ENCODE data around the gene MYO10. TPM values are rescaled to one million over a fixed set of nuclear protein-coding genes. Genes with fewer than 3 reads are reported as not detected.

MYO10 gene
- total RNA-seq, 2 experiments from 2014 or later: 0.23 TPM; not detected in 1

- ChIA-PET POLR2A (no interaction called here), CTCF (no interaction called here)
Observed at GRCh38 chr5:16812911-16813310, 123.2 kb downstream of the MYO10 start.

GRCh38 chr5:16812448-16812847 lies 123.6 kb downstream of the MYO10 start:
- no peaks in the 10 kb centered on the region for H3K36me3 Mint-ChIP-seq (ENCODE audit: low read depth)
- H3K27me3 Mint-ChIP-seq: no peaks in the 10 kb centered on the region
- H3K4me3 Mint-ChIP-seq: no peak overlapping the region
- CTCF ChIA-PET: no interaction called here
- POLR2A ChIA-PET: no interaction called here
- no peaks in the 10 kb centered on the region for H3K4me1 Mint-ChIP-seq
- DNase-seq: no peak
- no peak overlapping the region for H3K27ac Mint-ChIP-seq
- no peaks in the 10 kb centered on the region for H3K9me3 Mint-ChIP-seq

More at GRCh38 chr5:16812911-16813310, 123.2 kb downstream of the MYO10 start:
- no peak for DNase-seq
- no peaks in the 10 kb centered on the region for H3K4me1 Mint-ChIP-seq
- H3K9me3 Mint-ChIP-seq: no peaks in the 10 kb centered on the region
- no peaks in the 10 kb centered on the region for H3K36me3 Mint-ChIP-seq (ENCODE audit: low read depth)
- H3K4me3 Mint-ChIP-seq: no peak overlapping the region
- H3K27ac Mint-ChIP-seq: no peak overlapping the region
- no peaks in the 10 kb centered on the region for H3K27me3 Mint-ChIP-seq

- Mint-ChIP-seq H3K27me3 (no peaks in the 10 kb centered on the region), H3K9me3 (no peaks in the 10 kb centered on the region), H3K4me1 (no peaks in the 10 kb centered on the region), H3K36me3 (ENCODE audit: low read depth) (no peaks in the 10 kb centered on the region), H3K4me3 (no peak overlapping the region), H3K27ac (no peak overlapping the region)
- DNase-seq: no peak
- ChIA-PET POLR2A (no interaction called here), CTCF (no interaction called here)
Observed at GRCh38 chr5:16810208-16810854, 125.8 kb downstream of the MYO10 start.

GRCh38 chr5:16809395-16810207 lies 126.5 kb downstream of the MYO10 start:
- no peaks in the 10 kb centered on the region for H3K27me3 Mint-ChIP-seq
- H3K36me3 Mint-ChIP-seq (ENCODE audit: low read depth): no peaks in the 10 kb centered on the region
- H3K4me1 Mint-ChIP-seq: no peaks in the 10 kb centered on the region
- DNase-seq: no peak
- POLR2A ChIA-PET: no interaction called here
- no peak overlapping the region for H3K27ac Mint-ChIP-seq
- no peak overlapping the region for H3K4me3 Mint-ChIP-seq
- H3K9me3 Mint-ChIP-seq: no peaks in the 10 kb centered on the region
- CTCF ChIA-PET: no interaction called here

GRCh38 chr5:16809010-16809394 lies 127.1 kb downstream of the MYO10 start:
- POLR2A ChIA-PET: no interaction called here
- CTCF ChIA-PET: no interaction called here
- no peak for DNase-seq
- no peaks in the 10 kb centered on the region for H3K4me1 Mint-ChIP-seq
- H3K27ac Mint-ChIP-seq: no peak overlapping the region
- H3K4me3 Mint-ChIP-seq: no peak overlapping the region
- no peaks in the 10 kb centered on the region for H3K36me3 Mint-ChIP-seq (ENCODE audit: low read depth)
- no peaks in the 10 kb centered on the region for H3K27me3 Mint-ChIP-seq
- H3K9me3 Mint-ChIP-seq: no peaks in the 10 kb centered on the region

- Mint-ChIP-seq H3K4me3 (no peak overlapping the region), H3K36me3 (ENCODE audit: low read depth) (no peaks in the 10 kb centered on the region), H3K4me1 (no peaks in the 10 kb centered on the region), H3K27me3 (no peaks in the 10 kb centered on the region), H3K27ac (no peak overlapping the region), H3K9me3 (no peaks in the 10 kb centered on the region)
- POLR2A ChIA-PET: no interaction called here
- DNase-seq: no peak
- CTCF ChIA-PET: no interaction called here
Observed at GRCh38 chr5:16808021-16808420, 128.1 kb downstream of the MYO10 start.

GRCh38 chr5:16807547-16807864 lies 128.6 kb downstream of the MYO10 start:
- ChIA-PET POLR2A (no interaction called here), CTCF (no interaction called here)
- Mint-ChIP-seq H3K36me3 (ENCODE audit: low read depth) (no peaks in the 10 kb centered on the region), H3K4me3 (no peak overlapping the region), H3K27me3 (no peaks in the 10 kb centered on the region), H3K27ac (no peak overlapping the region), H3K9me3 (no peaks in the 10 kb centered on the region), H3K4me1 (no peaks in the 10 kb centered on the region)
- no peak for DNase-seq

- CTCF ChIA-PET: no interaction called here
Observed at GRCh38 chr5:16806711-16807546, 129.2 kb downstream of the MYO10 start.

GRCh38 chr5:16805486-16805885 lies 130.6 kb downstream of the MYO10 start:
- Mint-ChIP-seq H3K4me1 (no peaks in the 10 kb centered on the region), H3K27me3 (no peaks in the 10 kb centered on the region), H3K27ac (no peak overlapping the region), H3K4me3 (no peak overlapping the region), H3K36me3 (ENCODE audit: low read depth) (no peaks in the 10 kb centered on the region), H3K9me3 (no peaks in the 10 kb centered on the region)
- no peak for DNase-seq
- CTCF ChIA-PET: no interaction called here
- POLR2A ChIA-PET: no interaction called here

More at GRCh38 chr5:16806711-16807546, 129.2 kb downstream of the MYO10 start:
- no peak overlapping the region for H3K4me3 Mint-ChIP-seq
- POLR2A ChIA-PET: no interaction called here
- no peaks in the 10 kb centered on the region for H3K9me3 Mint-ChIP-seq
- no peaks in the 10 kb centered on the region for H3K36me3 Mint-ChIP-seq (ENCODE audit: low read depth)
- no peaks in the 10 kb centered on the region for H3K4me1 Mint-ChIP-seq
- no peaks in the 10 kb centered on the region for H3K27me3 Mint-ChIP-seq
- DNase-seq: no peak
- no peak overlapping the region for H3K27ac Mint-ChIP-seq

- no peaks in the 10 kb centered on the region for H3K27me3 Mint-ChIP-seq
- ChIA-PET CTCF (no interaction called here), POLR2A (no interaction called here)
- no peaks in the 10 kb centered on the region for H3K36me3 Mint-ChIP-seq (ENCODE audit: low read depth)
- no peak overlapping the region for H3K4me3 Mint-ChIP-seq
- no peaks in the 10 kb centered on the region for H3K4me1 Mint-ChIP-seq
- H3K9me3 Mint-ChIP-seq: no peaks in the 10 kb centered on the region
- DNase-seq: no peak
- no peak overlapping the region for H3K27ac Mint-ChIP-seq
Observed at GRCh38 chr5:16803831-16804230, 132.3 kb downstream of the MYO10 start.

- Mint-ChIP-seq H3K27me3 (no peaks in the 10 kb centered on the region), H3K36me3 (ENCODE audit: low read depth) (no peaks in the 10 kb centered on the region), H3K4me1 (no peaks in the 10 kb centered on the region), H3K4me3 (no peak overlapping the region), H3K9me3 (no peaks in the 10 kb centered on the region), H3K27ac (no peak overlapping the region)
- no peak for DNase-seq
- POLR2A ChIA-PET: no interaction called here
- CTCF ChIA-PET: interaction anchor here (1.4 kb wide), 1 partner anchor 9 kb away, joined by 3 read pairs; no protein-coding TSS in a partner anchor
Observed at GRCh38 chr5:16800477-16800876, 135.6 kb downstream of the MYO10 start.

- no peaks in the 10 kb centered on the region for H3K4me1 Mint-ChIP-seq
- H3K4me3 Mint-ChIP-seq: no peak overlapping the region
- ChIA-PET POLR2A (no interaction called here), CTCF (interaction anchor here (1.4 to 1.5 kb wide), 2 partner anchors 8 to 333 kb away, joined by 3 read pairs; no protein-coding TSS in a partner anchor)
- H3K9me3 Mint-ChIP-seq: no peaks in the 10 kb centered on the region
- DNase-seq: no peak
- no peaks in the 10 kb centered on the region for H3K36me3 Mint-ChIP-seq (ENCODE audit: low read depth)
- H3K27ac Mint-ChIP-seq: no peak overlapping the region
- no peaks in the 10 kb centered on the region for H3K27me3 Mint-ChIP-seq
Observed at GRCh38 chr5:16799796-16800195, 136.3 kb downstream of the MYO10 start.

- Mint-ChIP-seq H3K36me3 (ENCODE audit: low read depth) (no peaks in the 10 kb centered on the region), H3K4me3 (no peak overlapping the region), H3K4me1 (no peaks in the 10 kb centered on the region), H3K27me3 (no peaks in the 10 kb centered on the region), H3K27ac (no peak overlapping the region), H3K9me3 (no peaks in the 10 kb centered on the region)
- CTCF ChIA-PET: no interaction called here
- POLR2A ChIA-PET: no interaction called here
- no peak for DNase-seq
Observed at GRCh38 chr5:16797951-16798350, 138.1 kb downstream of the MYO10 start.
